ENCODE results near the gene YJU2.
"Not testable (repeated sequence)": the region's sequence is repeated elsewhere in the genome, so short reads cannot be mapped to it uniquely, and the experiment has no call there.

GRCh38 chr19:4274321-4274686, 27.4 kb downstream of the YJU2 start:
- TF ChIP-seq CTCF, EP300, POLR2A (IDR thresholded peaks at IDR 0.05): not testable (repeated sequence)

Measured in tibial nerve (tissue), 4 donors.